SK-N-SH (cell line): ENCODE results near the gene PLEKHM2. TPM values are rescaled to one million over a fixed set of nuclear protein-coding genes. Genes with fewer than 3 reads are reported as not detected.

Experiments
- CTCF ChIA-PET: fragments of 300-600, 350-600 bp; formaldehyde crosslinking; extraction: SDS; loops from one replicate; lab custom pipeline; 2021; lab: Yijun Ruan, JAX
- POLR2A ChIA-PET: fragments of 350-600 bp; sonication (Branson Sonifier 250); formaldehyde crosslinking; extraction: SDS; loops from one replicate; lab custom pipeline; 2020; ENCODE audit warnings: antibody characterized with exemption, inconsistent platforms; lab: Yijun Ruan, JAX
- DNase-seq: peaks from one replicate; pipeline ENCODE4 v3.0.0; 2012
- H2AFZ ChIP-seq: fragments of 200-600 bp; sonication (generic); 2 replicates; pipeline ENCODE4 v1.8.1; 2016; ENCODE audit warnings: antibody characterized with exemption, mild to moderate bottlenecking, low read depth
- H3F3A ChIP-seq: fragments of 200-600 bp; sonication (generic); replicated peaks from 2 replicates; pipeline ENCODE3; 2016; ENCODE audit warnings: antibody characterized with exemption, mild to moderate bottlenecking; ENCODE audit not compliant: insufficient read depth
- H3K27ac ChIP-seq, 2 experiments: fragments of 200-500 bp in 1 of 2; fragments of 200-600 bp in 1 of 2; sonication (Bioruptor generic) in 1 of 2; sonication (generic), shearing (Covaris generic) in 1 of 2; 2 replicates each; pipeline versions ENCODE4 v1.5.1 to v1.6.1; 2014 to 2016; ENCODE audit warnings: low read depth in 2 of 2, inconsistent platforms in 1 of 2, low read length in 1 of 2, mild to moderate bottlenecking in 1 of 2, mixed read lengths in 1 of 2
- H3K27me3 ChIP-seq: fragments of 200-600 bp; sonication (generic), shearing (Covaris generic); 2 replicates; pipeline ENCODE4 v1.6.1; 2016; ENCODE audit warnings: mixed run types; ENCODE audit not compliant: insufficient read depth
- H3K36me3 ChIP-seq, 2 experiments: fragments of 200-500 bp in 1 of 2; fragments of 200-600 bp in 1 of 2; sonication (Bioruptor generic) in 1 of 2; sonication (generic) in 1 of 2; replicated peaks in 1 of 2; 2 replicates each; pipeline versions ENCODE3 to v1.5.1; 2014 to 2016; ENCODE audit warnings: low read length in 1 of 2, mild to moderate bottlenecking in 1 of 2; ENCODE audit not compliant: insufficient read depth in 2 of 2, control insufficient read depth in 1 of 2
- H3K4me1 ChIP-seq, 2 experiments: fragments of 200-500 bp in 1 of 2; fragments of 200-600 bp in 1 of 2; sonication (Bioruptor generic) in 1 of 2; sonication (generic), shearing (Covaris generic) in 1 of 2; 2 replicates each; pipeline versions ENCODE4 v1.5.1 to v1.6.1; 2014 to 2016; ENCODE audit warnings: low read depth in 1 of 2, low read length in 1 of 2, mixed run types in 1 of 2; ENCODE audit not compliant: insufficient read depth in 2 of 2, control insufficient read depth in 1 of 2
- H3K4me2 ChIP-seq: fragments of 200-600 bp; sonication (generic), shearing (Covaris generic); 2 replicates; pipeline ENCODE4 v1.6.1; 2017; ENCODE audit warnings: mixed run types
- H3K4me3 ChIP-seq, 2 experiments: fragments of 200-500 bp in 1 of 2; fragments of 200-600 bp in 1 of 2; sonication (Bioruptor generic) in 1 of 2; sonication (generic), shearing (Covaris generic) in 1 of 2; 2 replicates each; pipeline versions ENCODE4 v1.5.1 to v1.8.1; 2014 to 2016; ENCODE audit warnings: low read depth in 2 of 2, inconsistent platforms in 1 of 2, low read length in 1 of 2, mild to moderate bottlenecking in 1 of 2, mixed read lengths in 1 of 2, moderate library complexity in 1 of 2
- H3K79me2 ChIP-seq: fragments of 200-600 bp; sonication (generic); 2 replicates; pipeline ENCODE4 v1.8.1; 2017; ENCODE audit warnings: mild to moderate bottlenecking; ENCODE audit not compliant: insufficient read depth
- H3K9ac ChIP-seq: fragments of 200-600 bp; sonication (generic); 2 replicates; pipeline ENCODE4 v1.6.1; 2017; ENCODE audit warnings: mixed run types
- H3K9me2 ChIP-seq: fragments of 200-600 bp; sonication (generic); 2 replicates; pipeline ENCODE4 v1.6.1; 2017; ENCODE audit warnings: mixed run types
- H3K9me3 ChIP-seq: fragments of 200-600 bp; sonication (generic); 2 replicates; pipeline ENCODE4 v1.6.1; 2017; ENCODE audit warnings: mixed run types, mild to moderate bottlenecking, moderate library complexity
- H4K20me1 ChIP-seq: fragments of 200-600 bp; sonication (generic); 2 replicates; pipeline ENCODE4 v1.6.1; 2017; ENCODE audit warnings: mild to moderate bottlenecking, mixed run types; ENCODE audit not compliant: insufficient read depth
- CHD2 ChIP-seq: fragments of 150-350 bp; IDR thresholded peaks from 2 replicates; pipeline ENCODE4 v1.6.1; 2018; ENCODE audit warnings: low read length; ENCODE audit not compliant: partially characterized antibody
- ELF1 ChIP-seq: IDR thresholded peaks from 2 replicates; pipeline ENCODE4 v1.4.0; 2012
- EP300 ChIP-seq, 2 experiments: IDR thresholded peaks; 2 replicates each; pipeline versions ENCODE4 v1.4.0 to v1.6.1; 2012; ENCODE audit warnings: borderline replicate concordance in 1 of 2, low read depth in 1 of 2, low read length in 1 of 2
- FOXJ3 ChIP-seq: sonication (generic); formaldehyde crosslinking; IDR thresholded peaks from 2 replicates; pipeline ENCODE4 v1.5.1; 2020; ENCODE audit warnings: mild to moderate bottlenecking, missing genetic modification reagents
- FOXM1 ChIP-seq: IDR thresholded peaks from 2 replicates; pipeline ENCODE4 v1.4.0; 2012; ENCODE audit warnings: low read depth, mild to moderate bottlenecking
- JUND ChIP-seq: IDR thresholded peaks from 2 replicates; pipeline ENCODE4 v1.4.0; 2012
- NFIC ChIP-seq: IDR thresholded peaks from 2 replicates; pipeline ENCODE4 v1.4.0; 2012; ENCODE audit warnings: borderline replicate concordance
- NRF1 ChIP-seq: IDR thresholded peaks from 2 replicates; pipeline ENCODE4 v1.6.1; 2012; ENCODE audit warnings: low read depth, mild to moderate bottlenecking, low read length
- RCOR1 ChIP-seq: fragments of 150-350 bp; IDR thresholded peaks from 2 replicates; pipeline ENCODE4 v1.6.1; 2017; ENCODE audit warnings: antibody characterized with exemption, low read length
- SMC3 ChIP-seq: IDR thresholded peaks from 2 replicates; pipeline ENCODE4 v1.6.1; 2012; ENCODE audit warnings: low read depth, low read length, improper control_type of control experiment
- TCF12 ChIP-seq: IDR thresholded peaks from 2 replicates; pipeline ENCODE4 v1.4.0; 2012
- WGBS: methylation state at CpG from one replicate; pipeline ENCODE4 v1.1.6; 2017; ENCODE audit warnings: low lambda C conversion rate; 5-methylcytosine and 5-hydroxymethylcytosine counted together
- polyA plus RNA-seq, 3 experiments: library from polyadenylated mRNA; depleted of rRNA; stranded (reverse); fragments of >200 nt; gene quantifications; 2 replicates each; pipeline ENCODE4 v1.2.3, GENCODE V29; 2012
- TF ChIP-seq, protein P1 (sequence below): fragments of 150-350 bp; IDR thresholded peaks from 2 replicates; pipeline ENCODE4 v1.6.1; 2016; ENCODE audit warnings: mild to moderate bottlenecking, low read depth, low read length
- TF ChIP-seq, protein P2 (sequence below): IDR thresholded peaks from 2 replicates; pipeline ENCODE4 v1.4.0; 2012; ENCODE audit warnings: low read depth, borderline replicate concordance

The PLEKHM2 gene
- polyA plus RNA-seq, 1 of the 3 experiments (the other 2 are of a cell fraction) = 38.9 TPM

DNA sequence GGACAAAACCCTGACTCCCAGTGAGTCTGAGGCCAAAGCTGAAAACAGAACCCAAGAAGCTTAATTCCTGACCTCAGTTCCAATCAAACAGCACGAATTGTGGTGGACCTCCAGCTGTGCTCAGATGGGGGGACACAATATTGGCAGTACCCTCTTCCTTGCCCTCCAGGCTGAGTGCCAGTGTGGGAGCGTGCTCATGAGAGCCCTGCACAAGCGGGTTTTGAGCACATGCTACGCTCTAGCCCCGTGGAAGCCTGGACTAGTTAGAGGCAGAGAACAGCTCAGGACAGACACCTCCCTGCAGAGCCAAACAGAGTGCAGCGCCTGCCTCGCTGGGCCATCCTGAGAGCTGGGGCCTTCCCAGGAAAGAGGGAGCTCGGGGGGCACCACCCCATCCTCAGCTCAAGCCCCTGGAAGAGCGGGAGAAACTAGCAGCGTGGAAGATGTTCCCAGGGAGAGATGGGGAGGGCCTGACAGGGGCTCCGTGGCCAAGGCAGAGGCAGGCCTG is 49.2 kb downstream of the PLEKHM2 start:
- H3K9me3 ChIP-seq = no peaks in the 10 kb centered on the region
- WGBS = 85% methylated on average over 6 of the region's 11 CpGs
- no peak overlapping the region for H2AFZ ChIP-seq
- no peak overlapping the region for H3K4me3 ChIP-seq
- DNase-seq = no peak
- no peaks in the 10 kb centered on the region for H3K79me2 ChIP-seq
- H3K27me3 ChIP-seq = no peaks in the 10 kb centered on the region
- no peaks in the 10 kb centered on the region for H4K20me1 ChIP-seq
- no peak overlapping the region for H3K27ac ChIP-seq
- peaks cover 0 to 27% of the 10 kb centered on the region in 2 experiments; a peak in 1 of 4 replicates for H3K4me1 ChIP-seq
- no peak overlapping the region for H3K4me2 ChIP-seq
- ChIA-PET POLR2A (no interaction called here), CTCF (interaction anchor here (1.2 kb wide), 1 partner anchor 8 kb away, joined by 3 read pairs; no protein-coding TSS in a partner anchor)
- H3K9me2 ChIP-seq = no peaks in the 10 kb centered on the region
- TF ChIP-seq RCOR1 (no peak), TCF12 (no peak), SMC3 (no peak), CHD2 (no peak), NRF1 (no peak), NFIC (no peak), ELF1 (no peak), JUND (no peak), EP300 (IDR thresholded peaks at IDR 0.05; ENCODE audit: borderline replicate concordance in 1 of 2, low read depth in 1 of 2, low read length in 1 of 2) (no peak)
- TF ChIP-seq, protein P1, sequence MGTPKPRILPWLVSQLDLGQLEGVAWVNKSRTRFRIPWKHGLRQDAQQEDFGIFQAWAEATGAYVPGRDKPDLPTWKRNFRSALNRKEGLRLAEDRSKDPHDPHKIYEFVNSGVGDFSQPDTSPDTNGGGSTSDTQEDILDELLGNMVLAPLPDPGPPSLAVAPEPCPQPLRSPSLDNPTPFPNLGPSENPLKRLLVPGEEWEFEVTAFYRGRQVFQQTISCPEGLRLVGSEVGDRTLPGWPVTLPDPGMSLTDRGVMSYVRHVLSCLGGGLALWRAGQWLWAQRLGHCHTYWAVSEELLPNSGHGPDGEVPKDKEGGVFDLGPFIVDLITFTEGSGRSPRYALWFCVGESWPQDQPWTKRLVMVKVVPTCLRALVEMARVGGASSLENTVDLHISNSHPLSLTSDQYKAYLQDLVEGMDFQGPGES = no peak
- H3K36me3 ChIP-seq = peaks cover 0 to 55% of the 10 kb centered on the region in 2 experiments
- H3K9ac ChIP-seq = no peak overlapping the region
- H3F3A ChIP-seq = no peaks in the 10 kb centered on the region

DNA sequence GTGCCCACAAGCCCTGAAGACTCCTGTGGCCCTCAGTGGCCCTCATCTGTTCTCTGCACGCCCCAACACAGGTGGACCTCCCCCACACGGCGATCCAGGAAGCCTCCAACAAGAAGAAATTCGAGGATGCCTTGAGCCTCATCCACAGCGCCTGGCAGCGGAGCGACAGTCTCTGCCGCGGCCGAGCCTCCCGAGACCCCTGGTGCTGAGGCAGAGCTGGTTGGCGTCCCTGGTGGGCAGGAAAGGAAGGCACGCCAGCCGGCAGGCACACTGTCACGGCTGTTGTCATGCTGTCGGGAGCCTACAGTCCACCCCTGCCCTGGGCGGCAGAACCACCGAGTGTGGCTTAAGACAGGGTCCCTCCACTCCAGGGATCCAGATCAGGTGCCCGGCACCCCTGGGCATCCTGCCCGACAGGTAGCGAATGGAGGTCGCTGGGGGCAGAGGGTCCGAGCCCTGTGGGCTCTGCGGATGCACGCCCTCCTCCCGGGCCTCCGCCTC is 49.7 kb downstream of the PLEKHM2 start:
- H2AFZ ChIP-seq = no peak overlapping the region
- ChIA-PET POLR2A (no interaction called here), CTCF (no interaction called here)
- H3K27ac ChIP-seq = no peak overlapping the region
- H3K27me3 ChIP-seq = no peaks in the 10 kb centered on the region
- no peak overlapping the region for H3K9ac ChIP-seq
- no peaks in the 10 kb centered on the region for H3K9me2 ChIP-seq
- TF ChIP-seq, protein P2, sequence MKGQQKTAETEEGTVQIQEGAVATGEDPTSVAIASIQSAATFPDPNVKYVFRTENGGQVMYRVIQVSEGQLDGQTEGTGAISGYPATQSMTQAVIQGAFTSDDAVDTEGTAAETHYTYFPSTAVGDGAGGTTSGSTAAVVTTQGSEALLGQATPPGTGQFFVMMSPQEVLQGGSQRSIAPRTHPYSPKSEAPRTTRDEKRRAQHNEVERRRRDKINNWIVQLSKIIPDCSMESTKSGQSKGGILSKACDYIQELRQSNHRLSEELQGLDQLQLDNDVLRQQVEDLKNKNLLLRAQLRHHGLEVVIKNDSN = no peak
- TF ChIP-seq FOXM1 (no peak), FOXJ3 (no peak), NFIC (no peak)
- peaks cover 0 to 32% of the 10 kb centered on the region in 2 experiments; a peak in 1 of 4 replicates for H3K4me1 ChIP-seq
- H3K9me3 ChIP-seq = no peaks in the 10 kb centered on the region
- H3K79me2 ChIP-seq = no peaks in the 10 kb centered on the region
- H3K4me3 ChIP-seq = no peak overlapping the region
- H3F3A ChIP-seq = no peaks in the 10 kb centered on the region
- H3K36me3 ChIP-seq = peaks cover 0 to 50% of the 10 kb centered on the region in 2 experiments
- no peak for DNase-seq
- H4K20me1 ChIP-seq = no peaks in the 10 kb centered on the region
- H3K4me2 ChIP-seq = no peak overlapping the region
- WGBS = 98% methylated on average over 9 of the region's 27 CpGs
